Astrocyte (in vitro differentiated cells and primary cell): ENCODE measurements around the gene PPP1R36. TPM values are rescaled to one million over a fixed set of nuclear protein-coding genes. Genes with fewer than 3 reads are reported as not detected.

Experiments used
- DNase-seq: peaks from one replicate; pipeline ENCODE4 v3.0.0-alpha.2; 2010; ENCODE audit warnings: low read depth
- FAIRE-seq: peaks from 2 replicates; lab custom pipeline; 2011; peaks lifted over from hg19 to GRCh38; lab: Jason Lieb, UNC
- H2AFZ ChIP-seq: 2 replicates; pipeline ENCODE4 v1.6.0; 2012; ENCODE audit warnings: low read depth, low read length, inconsistent platforms
- H3K27ac ChIP-seq: 2 replicates; pipeline ENCODE4 v1.5.1; 2011; ENCODE audit warnings: low read depth, low read length, inconsistent platforms
- H3K27me3 ChIP-seq: 2 replicates; pipeline ENCODE4 v1.6.0; 2011; ENCODE audit warnings: low read length, inconsistent platforms; ENCODE audit not compliant: insufficient read depth
- H3K36me3 ChIP-seq: 2 replicates; pipeline ENCODE4 v1.5.1; 2011; ENCODE audit warnings: low read length, inconsistent platforms; ENCODE audit not compliant: insufficient read depth
- H3K4me1 ChIP-seq: 2 replicates; pipeline ENCODE4 v1.5.1; 2011; ENCODE audit warnings: low read length, inconsistent platforms; ENCODE audit not compliant: insufficient read depth
- H3K4me2 ChIP-seq: 2 replicates; pipeline ENCODE4 v1.6.0; 2012; ENCODE audit warnings: low read length, inconsistent platforms
- H3K4me3 ChIP-seq: 2 replicates; pipeline ENCODE4 v1.5.1; 2011; ENCODE audit warnings: low read depth, mild to moderate bottlenecking, low read length, inconsistent platforms; ENCODE audit not compliant: insufficient read depth
- H3K79me2 ChIP-seq: 2 replicates; pipeline ENCODE4 v1.6.0; 2012; ENCODE audit warnings: mild to moderate bottlenecking, low read length, inconsistent platforms; ENCODE audit not compliant: insufficient read depth
- H3K9ac ChIP-seq: 2 replicates; pipeline ENCODE4 v1.6.0; 2012; ENCODE audit warnings: mild to moderate bottlenecking, low read length, inconsistent platforms
- H3K9me3 ChIP-seq: 2 replicates; pipeline ENCODE4 v1.5.1; 2012; ENCODE audit warnings: low read depth, mild to moderate bottlenecking, low read length, inconsistent platforms; ENCODE audit not compliant: insufficient read depth
- H4K20me1 ChIP-seq: 2 replicates; pipeline ENCODE4 v1.6.0; 2012; ENCODE audit warnings: low read length, inconsistent platforms; ENCODE audit not compliant: insufficient read depth
- H3K27ac Mint-ChIP-seq: one replicate; pipeline ENCODE4 v1.8.0; 2021; ENCODE audit warnings: mild to moderate bottlenecking, mixed read lengths; ENCODE audit not compliant: unreplicated experiment
- H3K27me3 Mint-ChIP-seq: one replicate; pipeline ENCODE4 v1.8.0; 2021; ENCODE audit warnings: low read depth, mixed read lengths; ENCODE audit not compliant: unreplicated experiment
- H3K36me3 Mint-ChIP-seq: one replicate; pipeline ENCODE4 v1.8.0; 2021; ENCODE audit warnings: low read depth, mixed read lengths; ENCODE audit not compliant: unreplicated experiment
- H3K4me1 Mint-ChIP-seq: one replicate; pipeline ENCODE4 v1.8.0; 2021; ENCODE audit warnings: low read depth, mixed read lengths; ENCODE audit not compliant: unreplicated experiment
- H3K4me3 Mint-ChIP-seq: one replicate; pipeline ENCODE4 v1.8.0; 2021; ENCODE audit warnings: mild to moderate bottlenecking, moderate library complexity, mixed read lengths; ENCODE audit not compliant: unreplicated experiment
- H3K9me3 Mint-ChIP-seq: one replicate; pipeline ENCODE4 v1.8.0; 2021; ENCODE audit warnings: mild to moderate bottlenecking, mixed read lengths; ENCODE audit not compliant: unreplicated experiment
- EZH2 ChIP-seq: IDR thresholded peaks from 2 replicates; pipeline ENCODE4 v1.6.1; 2012; ENCODE audit warnings: mild to moderate bottlenecking, low read length, inconsistent platforms; ENCODE audit not compliant: insufficient read depth
- total RNA-seq: library from RNA; stranded (reverse); gene quantifications from 2 replicates; pipeline ENCODE4 v1.2.1, GENCODE V29; 2021
- TF ChIP-seq, protein P1 (sequence below): IDR thresholded peaks from 2 replicates; pipeline ENCODE4 v1.5.1; 2011; ENCODE audit warnings: low read depth, mild to moderate bottlenecking, inconsistent platforms, low read length, moderate library complexity; ENCODE audit not compliant: insufficient read depth

The PPP1R36 gene
- total RNA-seq, 1 donor from 2014 or later: 0.91 TPM

DNA sequence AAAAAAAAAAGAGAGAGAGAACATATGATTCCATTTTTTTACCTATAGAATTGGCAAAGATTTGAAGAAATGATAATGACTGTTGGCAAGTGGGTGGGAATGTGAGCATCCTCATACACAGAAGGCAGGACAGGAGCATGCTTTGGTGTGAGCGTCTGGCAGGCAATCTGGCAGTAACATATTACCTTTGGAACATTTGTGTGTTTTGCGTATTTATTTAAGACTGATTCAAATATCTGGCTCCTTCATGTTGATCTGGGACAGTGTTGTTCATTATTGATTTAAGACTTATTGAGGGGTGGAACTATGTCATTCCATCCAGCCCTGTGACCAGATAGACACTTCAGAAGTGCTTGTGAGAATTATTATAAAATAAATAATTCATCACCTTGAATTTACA is 53.1 kb downstream of the PPP1R36 start:
- no peaks in the 10 kb centered on the region for H3K4me1 ChIP-seq
- Mint-ChIP-seq H3K9me3 (no peaks in the 10 kb centered on the region), H3K4me1 (no peaks in the 10 kb centered on the region)

GRCh38 chr14:64604001-64604400 is 54.2 kb downstream of the PPP1R36 start:
- FAIRE-seq: no peak
- no peaks in the 10 kb centered on the region for H3K4me1 Mint-ChIP-seq
- no peak for DNase-seq

More for the DNA sequence above, 53.1 kb downstream of the PPP1R36 start:
- H4K20me1 ChIP-seq: no peaks in the 10 kb centered on the region
- no peaks in the 10 kb centered on the region for H3K79me2 ChIP-seq
- H3K27me3 Mint-ChIP-seq: peaks cover 21% of the 10 kb centered on the region
- H3K27ac Mint-ChIP-seq: no peak overlapping the region
- no peak for TF ChIP-seq EZH2
- TF ChIP-seq, protein P1, sequence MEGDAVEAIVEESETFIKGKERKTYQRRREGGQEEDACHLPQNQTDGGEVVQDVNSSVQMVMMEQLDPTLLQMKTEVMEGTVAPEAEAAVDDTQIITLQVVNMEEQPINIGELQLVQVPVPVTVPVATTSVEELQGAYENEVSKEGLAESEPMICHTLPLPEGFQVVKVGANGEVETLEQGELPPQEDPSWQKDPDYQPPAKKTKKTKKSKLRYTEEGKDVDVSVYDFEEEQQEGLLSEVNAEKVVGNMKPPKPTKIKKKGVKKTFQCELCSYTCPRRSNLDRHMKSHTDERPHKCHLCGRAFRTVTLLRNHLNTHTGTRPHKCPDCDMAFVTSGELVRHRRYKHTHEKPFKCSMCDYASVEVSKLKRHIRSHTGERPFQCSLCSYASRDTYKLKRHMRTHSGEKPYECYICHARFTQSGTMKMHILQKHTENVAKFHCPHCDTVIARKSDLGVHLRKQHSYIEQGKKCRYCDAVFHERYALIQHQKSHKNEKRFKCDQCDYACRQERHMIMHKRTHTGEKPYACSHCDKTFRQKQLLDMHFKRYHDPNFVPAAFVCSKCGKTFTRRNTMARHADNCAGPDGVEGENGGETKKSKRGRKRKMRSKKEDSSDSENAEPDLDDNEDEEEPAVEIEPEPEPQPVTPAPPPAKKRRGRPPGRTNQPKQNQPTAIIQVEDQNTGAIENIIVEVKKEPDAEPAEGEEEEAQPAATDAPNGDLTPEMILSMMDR: no peak
- FAIRE-seq (no peak), DNase-seq (no peak)
- no peak overlapping the region for H3K4me3 Mint-ChIP-seq
- H3K4me2 ChIP-seq: no peak overlapping the region
- no peak overlapping the region for H3K4me3 ChIP-seq
- H3K27ac ChIP-seq: no peak overlapping the region
- H3K36me3 Mint-ChIP-seq: no peaks in the 10 kb centered on the region
- no peaks in the 10 kb centered on the region for H3K27me3 ChIP-seq
- H3K9me3 ChIP-seq: no peaks in the 10 kb centered on the region
- no peak overlapping the region for H2AFZ ChIP-seq
- no peak overlapping the region for H3K9ac ChIP-seq
- no peaks in the 10 kb centered on the region for H3K36me3 ChIP-seq

DNA sequence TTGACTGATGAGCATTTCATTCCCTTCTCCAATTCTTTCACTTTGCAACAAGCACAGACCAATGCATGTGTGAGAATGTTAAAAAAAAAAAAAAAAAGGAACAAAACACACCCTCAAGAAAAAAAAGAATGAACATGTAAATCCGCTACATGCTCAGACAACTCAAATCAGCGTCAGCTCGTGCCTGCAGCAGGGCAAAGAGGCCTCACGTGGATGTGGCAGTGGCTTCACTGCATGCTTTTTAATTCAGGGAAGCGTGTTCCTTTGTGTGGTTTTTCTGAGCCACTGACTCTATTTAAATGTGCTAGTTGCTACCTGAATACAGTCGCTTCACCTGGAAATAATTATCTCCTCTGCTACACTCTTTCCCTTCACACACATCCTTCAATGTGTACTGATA is 55.1 kb downstream of the PPP1R36 start:
- Histone ChIP-seq H3K79me2 (no peaks in the 10 kb centered on the region), H4K20me1 (no peaks in the 10 kb centered on the region), H3K4me1 (no peaks in the 10 kb centered on the region), H3K27ac (no peak overlapping the region), H3K9me3 (no peaks in the 10 kb centered on the region), H3K27me3 (no peaks in the 10 kb centered on the region), H3K4me3 (no peak overlapping the region), H3K9ac (no peak overlapping the region), H3K36me3 (no peaks in the 10 kb centered on the region), H2AFZ (no peak overlapping the region), H3K4me2 (no peak overlapping the region)
- H3K36me3 Mint-ChIP-seq: no peaks in the 10 kb centered on the region
- FAIRE-seq (no peak), DNase-seq (peak; percentile 48)
- no peak overlapping the region for H3K27ac Mint-ChIP-seq
- no peak overlapping the region for H3K4me3 Mint-ChIP-seq
- peaks cover 15% of the 10 kb centered on the region for H3K27me3 Mint-ChIP-seq
- TF ChIP-seq EZH2: no peak
- TF ChIP-seq, protein P1: no peak
- H3K9me3 Mint-ChIP-seq: no peaks in the 10 kb centered on the region
- H3K4me1 Mint-ChIP-seq: no peaks in the 10 kb centered on the region

More at GRCh38 chr14:64604001-64604400, 54.2 kb downstream of the PPP1R36 start:
- no peak overlapping the region for H3K27ac Mint-ChIP-seq
- no peak overlapping the region for H3K4me3 Mint-ChIP-seq
- no peaks in the 10 kb centered on the region for H3K4me1 ChIP-seq
- no peak overlapping the region for H3K4me2 ChIP-seq
- H3K27me3 Mint-ChIP-seq: peaks cover 18% of the 10 kb centered on the region
- H3K9me3 ChIP-seq: no peaks in the 10 kb centered on the region
- no peak overlapping the region for H3K27ac ChIP-seq
- no peaks in the 10 kb centered on the region for H4K20me1 ChIP-seq
- H3K79me2 ChIP-seq: no peaks in the 10 kb centered on the region
- H3K36me3 Mint-ChIP-seq: no peaks in the 10 kb centered on the region
- no peak overlapping the region for H3K9ac ChIP-seq
- no peak for TF ChIP-seq EZH2
- TF ChIP-seq, protein P1: no peak
- H3K9me3 Mint-ChIP-seq: no peaks in the 10 kb centered on the region
- H3K4me3 ChIP-seq: no peak overlapping the region
- no peaks in the 10 kb centered on the region for H3K27me3 ChIP-seq
- H2AFZ ChIP-seq: no peak overlapping the region
- H3K36me3 ChIP-seq: no peaks in the 10 kb centered on the region
